ENCODE data around the gene ADAMTSL3.

DNA sequence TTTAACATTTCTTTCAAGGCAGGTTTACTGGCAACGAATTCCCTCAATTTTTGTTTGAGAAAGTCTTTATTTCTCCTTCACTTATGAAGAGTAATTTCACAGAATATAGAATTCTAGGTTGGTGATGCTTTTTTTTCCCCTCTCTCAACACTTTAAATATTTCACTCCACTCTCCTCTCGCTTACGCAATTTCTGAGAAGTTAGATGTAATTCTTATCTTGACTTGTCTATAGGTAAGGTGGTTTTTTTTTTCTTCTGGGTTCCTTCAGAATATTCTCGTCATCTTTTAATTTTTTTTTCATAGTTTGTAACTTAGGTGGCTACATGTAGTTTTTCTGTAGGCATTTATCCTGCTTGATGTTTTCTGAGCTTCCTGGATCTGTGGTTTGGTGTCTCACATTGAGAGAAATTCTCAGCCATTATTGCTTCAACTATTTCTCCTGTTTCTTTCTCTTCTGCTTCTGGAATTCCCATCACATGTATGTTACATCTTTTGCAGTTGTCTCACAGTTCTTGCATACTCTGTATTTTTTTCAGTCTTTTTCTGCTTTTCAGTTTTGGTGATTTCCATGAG lies 392.2 kb downstream of the ADAMTSL3 start:
- TF ChIP-seq POLR2A (IDR thresholded peaks at IDR 0.05), result no peak
- TF ChIP-seq, protein P1, sequence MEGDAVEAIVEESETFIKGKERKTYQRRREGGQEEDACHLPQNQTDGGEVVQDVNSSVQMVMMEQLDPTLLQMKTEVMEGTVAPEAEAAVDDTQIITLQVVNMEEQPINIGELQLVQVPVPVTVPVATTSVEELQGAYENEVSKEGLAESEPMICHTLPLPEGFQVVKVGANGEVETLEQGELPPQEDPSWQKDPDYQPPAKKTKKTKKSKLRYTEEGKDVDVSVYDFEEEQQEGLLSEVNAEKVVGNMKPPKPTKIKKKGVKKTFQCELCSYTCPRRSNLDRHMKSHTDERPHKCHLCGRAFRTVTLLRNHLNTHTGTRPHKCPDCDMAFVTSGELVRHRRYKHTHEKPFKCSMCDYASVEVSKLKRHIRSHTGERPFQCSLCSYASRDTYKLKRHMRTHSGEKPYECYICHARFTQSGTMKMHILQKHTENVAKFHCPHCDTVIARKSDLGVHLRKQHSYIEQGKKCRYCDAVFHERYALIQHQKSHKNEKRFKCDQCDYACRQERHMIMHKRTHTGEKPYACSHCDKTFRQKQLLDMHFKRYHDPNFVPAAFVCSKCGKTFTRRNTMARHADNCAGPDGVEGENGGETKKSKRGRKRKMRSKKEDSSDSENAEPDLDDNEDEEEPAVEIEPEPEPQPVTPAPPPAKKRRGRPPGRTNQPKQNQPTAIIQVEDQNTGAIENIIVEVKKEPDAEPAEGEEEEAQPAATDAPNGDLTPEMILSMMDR (IDR thresholded peaks at IDR 0.05), result no peak
